Pons (tissue), 1 donor: ENCODE results near the gene DNAL1.
"Not testable (repeated sequence)": the region's sequence is repeated elsewhere in the genome, so short reads cannot be mapped to it uniquely, and the experiment has no call there.

Source experiments
- DNase-seq: peaks from one replicate; pipeline ENCODE4 v3.0.0-alpha.2; 2016; ENCODE audit warnings: low spot score

The DNAL1 gene

GRCh38 chr14:73708076-73708475, 63.3 kb downstream of the DNAL1 start:
- not testable (repeated sequence) for DNase-seq

GRCh38 chr14:73709904-73710469, 65.2 kb downstream of the DNAL1 start:
- no peak for DNase-seq

GRCh38 chr14:73710737-73711136, 66.0 kb downstream of the DNAL1 start:
- no peak for DNase-seq

- DNase-seq = no peak
Measured at GRCh38 chr14:73712071-73712506, 67.3 kb downstream of the DNAL1 start.

GRCh38 chr14:73712540-73713180, 67.9 kb downstream of the DNAL1 start:
- DNase-seq = peak; percentile 36

- DNase-seq = peak; percentile 53
Measured at GRCh38 chr14:73713206-73713802, 68.5 kb downstream of the DNAL1 start.

- DNase-seq = peak; percentile 82
Measured at GRCh38 chr14:73713803-73714655, 69.2 kb downstream of the DNAL1 start, which contains the start of gene PNMA1. Gene PNMA1 (minus strand): TSS chr14:73714384. CDS start chr14:73713639, 745 bp downstream.

- peak; percentile 38 for DNase-seq
Measured at GRCh38 chr14:73714656-73715081, 69.9 kb downstream of the DNAL1 start.

- DNase-seq = no peak
Measured at GRCh38 chr14:73715707-73716106, 70.9 kb downstream of the DNAL1 start.

- no peak for DNase-seq
Measured at GRCh38 chr14:73717266-73717665, 72.5 kb downstream of the DNAL1 start.

- no peak for DNase-seq
Measured at GRCh38 chr14:73717711-73718417, 73.1 kb downstream of the DNAL1 start.

- no peak for DNase-seq
Measured at GRCh38 chr14:73718418-73719251, 73.8 kb downstream of the DNAL1 start.

- DNase-seq = no peak
Measured at GRCh38 chr14:73719361-73719760, 74.6 kb downstream of the DNAL1 start.

- no peak for DNase-seq
Measured at GRCh38 chr14:73719791-73720190, 75.0 kb downstream of the DNAL1 start.

- no peak for DNase-seq
Measured at GRCh38 chr14:73720636-73721035, 75.8 kb downstream of the DNAL1 start.

- no peak for DNase-seq
Measured at GRCh38 chr14:73721101-73721821, 76.5 kb downstream of the DNAL1 start.

GRCh38 chr14:73722581-73722980, 77.8 kb downstream of the DNAL1 start:
- no peak for DNase-seq

- DNase-seq = no peak
Measured at GRCh38 chr14:73723406-73723796, 78.6 kb downstream of the DNAL1 start.

- DNase-seq = no peak
Measured at GRCh38 chr14:73723797-73724661, 79.2 kb downstream of the DNAL1 start.
